ENCODE results near the gene GPAT3.

DNA sequence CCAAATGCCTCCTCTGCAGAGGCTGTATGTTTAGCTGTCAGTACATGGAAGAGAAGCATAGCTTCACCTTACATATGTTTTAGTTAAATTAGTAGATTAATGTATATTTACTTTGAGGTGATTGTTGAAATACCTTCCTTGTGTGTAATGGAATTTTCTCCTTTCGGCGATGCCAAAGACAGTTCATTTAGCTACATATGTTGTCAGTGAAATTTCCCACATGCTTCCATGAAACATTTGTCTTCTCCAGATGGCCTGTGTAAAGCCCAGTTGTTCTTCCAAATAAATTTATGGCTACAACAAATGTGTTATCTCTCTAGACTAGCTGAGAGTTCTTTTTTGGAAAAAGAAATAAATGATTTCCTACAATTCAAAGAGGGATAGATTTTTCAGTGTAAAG, 95.2 kb downstream of the GPAT3 start:
- TF ChIP-seq, protein P1, sequence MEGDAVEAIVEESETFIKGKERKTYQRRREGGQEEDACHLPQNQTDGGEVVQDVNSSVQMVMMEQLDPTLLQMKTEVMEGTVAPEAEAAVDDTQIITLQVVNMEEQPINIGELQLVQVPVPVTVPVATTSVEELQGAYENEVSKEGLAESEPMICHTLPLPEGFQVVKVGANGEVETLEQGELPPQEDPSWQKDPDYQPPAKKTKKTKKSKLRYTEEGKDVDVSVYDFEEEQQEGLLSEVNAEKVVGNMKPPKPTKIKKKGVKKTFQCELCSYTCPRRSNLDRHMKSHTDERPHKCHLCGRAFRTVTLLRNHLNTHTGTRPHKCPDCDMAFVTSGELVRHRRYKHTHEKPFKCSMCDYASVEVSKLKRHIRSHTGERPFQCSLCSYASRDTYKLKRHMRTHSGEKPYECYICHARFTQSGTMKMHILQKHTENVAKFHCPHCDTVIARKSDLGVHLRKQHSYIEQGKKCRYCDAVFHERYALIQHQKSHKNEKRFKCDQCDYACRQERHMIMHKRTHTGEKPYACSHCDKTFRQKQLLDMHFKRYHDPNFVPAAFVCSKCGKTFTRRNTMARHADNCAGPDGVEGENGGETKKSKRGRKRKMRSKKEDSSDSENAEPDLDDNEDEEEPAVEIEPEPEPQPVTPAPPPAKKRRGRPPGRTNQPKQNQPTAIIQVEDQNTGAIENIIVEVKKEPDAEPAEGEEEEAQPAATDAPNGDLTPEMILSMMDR (conservative IDR thresholded peaks at IDR 0.05) = no peak
- no peak for TF ChIP-seq ZFX (IDR thresholded peaks at IDR 0.05)

Measured in C4-2B (cell line).